ENCODE data around the gene SLC39A5. TPM values are rescaled to one million over a fixed set of nuclear protein-coding genes. Genes with fewer than 3 reads are reported as not detected.

Gene SLC39A5
- total RNA-seq, 4 donors from 2014 or later: not detected

DNA sequence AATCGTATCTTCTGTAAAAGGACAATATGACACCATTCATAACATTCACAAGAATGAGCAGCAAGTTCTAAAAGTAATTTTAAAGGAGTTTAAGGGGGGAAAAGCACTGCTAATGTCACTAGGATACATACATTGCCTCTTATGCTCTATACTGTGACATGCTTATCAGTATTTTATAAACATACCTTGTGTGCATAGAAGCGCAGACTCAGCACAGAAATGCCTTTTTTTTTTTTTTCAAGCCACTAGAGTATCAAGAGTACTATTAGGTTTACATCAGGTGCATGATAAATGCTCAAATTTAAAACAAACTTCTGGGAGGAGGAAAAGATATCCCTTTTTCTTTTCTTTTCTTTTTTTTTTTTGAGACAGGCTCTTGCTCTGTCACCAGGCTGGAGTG, 27.0 kb upstream of the SLC39A5 start:
- Histone ChIP-seq H3K27me3 (no peaks in the 10 kb centered on the region), H3K4me1 (peaks cover 0 to 5% of the 10 kb centered on the region in 2 donors), H3K27ac (no peak overlapping the region), H3K36me3 (peaks cover 22 to 27% of the 10 kb centered on the region in 2 donors), H3K4me3 (replicated peaks in 1 of 3) (no peak overlapping the region), H3K9me3 (no peaks in the 10 kb centered on the region)
- intact Hi-C loops (cut with DNase I): loop anchor here (10.0 kb wide), 1 partner anchor 262 kb away; the partner anchor contains the start of gene SPRYD4
- no peak for DNase-seq
- 60 to 67% methylated on average over 2 of the region's 2 CpGs for WGBS, 2 donors
- TF ChIP-seq, protein P1, sequence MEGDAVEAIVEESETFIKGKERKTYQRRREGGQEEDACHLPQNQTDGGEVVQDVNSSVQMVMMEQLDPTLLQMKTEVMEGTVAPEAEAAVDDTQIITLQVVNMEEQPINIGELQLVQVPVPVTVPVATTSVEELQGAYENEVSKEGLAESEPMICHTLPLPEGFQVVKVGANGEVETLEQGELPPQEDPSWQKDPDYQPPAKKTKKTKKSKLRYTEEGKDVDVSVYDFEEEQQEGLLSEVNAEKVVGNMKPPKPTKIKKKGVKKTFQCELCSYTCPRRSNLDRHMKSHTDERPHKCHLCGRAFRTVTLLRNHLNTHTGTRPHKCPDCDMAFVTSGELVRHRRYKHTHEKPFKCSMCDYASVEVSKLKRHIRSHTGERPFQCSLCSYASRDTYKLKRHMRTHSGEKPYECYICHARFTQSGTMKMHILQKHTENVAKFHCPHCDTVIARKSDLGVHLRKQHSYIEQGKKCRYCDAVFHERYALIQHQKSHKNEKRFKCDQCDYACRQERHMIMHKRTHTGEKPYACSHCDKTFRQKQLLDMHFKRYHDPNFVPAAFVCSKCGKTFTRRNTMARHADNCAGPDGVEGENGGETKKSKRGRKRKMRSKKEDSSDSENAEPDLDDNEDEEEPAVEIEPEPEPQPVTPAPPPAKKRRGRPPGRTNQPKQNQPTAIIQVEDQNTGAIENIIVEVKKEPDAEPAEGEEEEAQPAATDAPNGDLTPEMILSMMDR (IDR thresholded peaks at IDR 0.05): no peak
- no peak for TF ChIP-seq POLR2A (IDR thresholded peaks at IDR 0.05)

DNA sequence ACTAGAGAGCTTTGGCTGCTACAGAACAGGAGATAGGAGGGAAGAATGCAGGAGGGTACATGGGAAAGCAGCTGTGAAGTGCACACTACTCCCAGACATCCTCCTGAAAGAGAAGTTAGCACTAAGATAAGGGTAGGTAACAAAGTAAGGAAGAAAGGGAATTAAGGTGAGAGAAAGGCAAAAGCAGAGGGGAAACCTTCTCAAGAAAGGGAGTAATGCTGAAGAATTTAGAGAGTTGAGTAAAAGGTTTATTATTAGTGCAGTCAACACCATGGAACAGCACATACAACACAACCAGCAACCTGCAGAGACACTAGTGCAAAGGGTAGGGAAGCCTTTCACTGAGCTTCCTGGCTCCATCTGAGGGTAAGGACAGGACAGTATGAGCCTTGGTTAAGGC, 25.6 kb upstream of the SLC39A5 start:
- DNase-seq: no peak
- intact Hi-C loops (cut with DNase I): loop anchor here (10.0 kb wide), 1 partner anchor 261 kb away; the partner anchor contains the start of gene SPRYD4
- no peaks in the 10 kb centered on the region for H3K27me3 ChIP-seq
- H3K36me3 ChIP-seq: peaks cover 30 to 36% of the 10 kb centered on the region in 2 donors
- TF ChIP-seq POLR2A (IDR thresholded peaks at IDR 0.05): no peak
- TF ChIP-seq, protein P1 (IDR thresholded peaks at IDR 0.05): no peak
- H3K9me3 ChIP-seq: no peaks in the 10 kb centered on the region
- no peak overlapping the region for H3K27ac ChIP-seq
- H3K4me1 ChIP-seq: peaks cover 0 to 5% of the 10 kb centered on the region in 2 donors
- H3K4me3 ChIP-seq (replicated peaks in 1 of 3): no peak overlapping the region

DNA sequence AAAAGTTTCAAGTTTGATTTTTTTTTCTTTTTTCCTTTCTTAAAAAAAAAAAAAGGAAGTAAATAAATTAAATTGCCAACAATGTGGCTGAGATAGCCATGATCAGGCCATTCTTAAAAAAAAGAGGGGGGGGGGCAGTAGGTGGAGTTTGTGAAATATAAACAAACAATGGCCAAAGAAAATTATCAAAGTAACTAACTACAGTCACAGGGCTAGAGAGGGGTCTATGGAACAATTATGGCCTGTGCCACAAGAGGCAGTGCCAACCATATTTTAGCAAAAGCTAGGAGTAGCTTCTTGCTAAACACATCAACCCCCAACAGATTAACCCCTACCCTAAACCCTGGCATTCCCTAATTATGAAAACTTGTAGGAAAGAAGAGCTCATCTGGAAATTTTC, 24.4 kb upstream of the SLC39A5 start:
- Histone ChIP-seq H3K27ac (no peak overlapping the region), H3K9me3 (no peaks in the 10 kb centered on the region), H3K36me3 (peaks cover 40 to 47% of the 10 kb centered on the region in 2 donors), H3K4me3 (replicated peaks in 1 of 3) (no peak overlapping the region), H3K4me1 (peaks cover 0 to 5% of the 10 kb centered on the region in 2 donors), H3K27me3 (no peaks in the 10 kb centered on the region)
- intact Hi-C loops (cut with DNase I): loop anchor here (10.0 kb wide), 1 partner anchor 259 kb away; the partner anchor contains the start of gene SPRYD4
- TF ChIP-seq POLR2A (IDR thresholded peaks at IDR 0.05): no peak
- TF ChIP-seq, protein P1 (IDR thresholded peaks at IDR 0.05): no peak
- no peak for DNase-seq

DNA sequence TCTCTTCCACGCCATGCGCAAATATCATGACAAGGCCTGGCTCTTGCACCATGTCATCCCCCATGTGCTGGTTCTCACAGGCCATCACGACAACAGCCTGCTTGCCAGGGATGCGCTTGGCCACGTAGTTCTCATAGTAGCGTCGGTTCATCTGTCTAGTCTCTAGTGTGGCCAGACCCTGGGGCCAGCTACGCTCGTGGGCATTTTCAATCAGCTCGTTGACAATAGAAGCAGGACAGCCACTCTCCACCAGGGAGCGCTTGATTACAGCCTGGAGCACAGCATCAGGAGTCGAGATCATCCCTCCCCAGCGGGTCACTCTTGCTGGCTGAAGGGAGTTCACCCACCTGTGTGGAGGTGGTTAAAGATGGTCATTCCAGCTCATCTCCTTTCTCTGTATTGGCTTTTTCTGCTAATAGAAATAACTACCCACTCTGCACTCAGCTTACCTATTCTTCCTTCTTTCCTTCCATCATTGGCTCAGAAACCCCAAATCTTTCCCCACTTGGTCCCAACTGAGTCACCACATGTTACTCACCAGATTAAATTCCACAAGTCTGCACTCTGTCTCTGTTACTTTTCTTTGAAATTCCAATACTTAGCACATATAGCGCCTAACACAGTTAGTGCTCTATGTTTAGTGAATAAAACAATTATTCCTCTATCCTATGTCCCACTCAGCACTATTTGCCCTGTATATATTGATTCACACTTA, 23.2 kb upstream of the SLC39A5 start:
- Histone ChIP-seq H3K27ac (no peak overlapping the region), H3K27me3 (no peaks in the 10 kb centered on the region), H3K4me3 (replicated peaks in 1 of 3) (no peak overlapping the region), H3K9me3 (no peaks in the 10 kb centered on the region), H3K4me1 (peaks cover 0 to 5% of the 10 kb centered on the region in 2 donors), H3K36me3 (peaks cover 44 to 49% of the 10 kb centered on the region in 2 donors)
- TF ChIP-seq, protein P1 (IDR thresholded peaks at IDR 0.05): peak in 4 of 6 experiments; percentile 24 to 43 (median 32)
- TF ChIP-seq POLR2A (IDR thresholded peaks at IDR 0.05): no peak
- intact Hi-C loops (cut with DNase I): loop anchor here (10.0 kb wide), 1 partner anchor 258 kb away; the partner anchor contains the start of gene SPRYD4
- 74 to 76% methylated on average over 11 to 14 of the region's 14 CpGs for WGBS, 2 donors
- peak; percentile 36 to 40 for DNase-seq

DNA sequence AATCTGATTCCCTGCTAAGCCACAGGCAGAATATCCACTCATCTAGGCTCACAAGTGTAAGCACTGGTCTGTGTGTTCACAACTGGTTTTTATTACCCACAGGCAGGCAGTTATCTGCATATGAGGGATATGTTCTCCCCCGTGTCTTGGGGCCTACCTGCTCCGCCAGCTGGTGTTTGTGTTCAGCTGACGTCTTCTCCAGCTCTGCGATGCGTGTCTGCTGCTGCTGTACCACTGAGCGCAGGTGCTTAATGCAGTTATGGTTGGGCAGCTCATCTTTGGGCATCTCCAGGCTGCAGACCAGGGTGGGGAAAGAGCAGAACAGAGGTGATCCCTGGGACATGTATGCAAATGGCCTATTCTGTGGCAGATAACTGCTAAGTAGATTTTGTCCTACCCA, 21.8 kb upstream of the SLC39A5 start:
- Histone ChIP-seq H3K27ac (no peak overlapping the region), H3K27me3 (no peaks in the 10 kb centered on the region), H3K36me3 (peaks cover 58 to 63% of the 10 kb centered on the region in 2 donors), H3K4me3 (replicated peaks in 1 of 3) (no peak overlapping the region), H3K4me1 (no peaks in the 10 kb centered on the region), H3K9me3 (no peaks in the 10 kb centered on the region)
- no peak for TF ChIP-seq POLR2A (IDR thresholded peaks at IDR 0.05)
- TF ChIP-seq, protein P1 (IDR thresholded peaks at IDR 0.05): no peak
- WGBS, 2 donors: 91 to 96% methylated on average over 6 of the region's 6 CpGs
- no peak for DNase-seq
- intact Hi-C loops (cut with DNase I): loop anchor here (10.0 kb wide), 1 partner anchor 257 kb away; the partner anchor contains the start of gene SPRYD4
